M059J (cell line): ENCODE results near the gene FLVCR2. TPM values are rescaled to one million over a fixed set of nuclear protein-coding genes. Genes with fewer than 3 reads are reported as not detected.
"Not testable (repeated sequence)": the region's sequence is repeated elsewhere in the genome, so short reads cannot be mapped to it uniquely, and the experiment has no call there.

Experiments used
- DNase-seq: peaks from one replicate; pipeline ENCODE4 v3.0.0-alpha.2; 2012; ENCODE audit warnings: low read depth
- total RNA-seq: library from RNA; depleted of rRNA; stranded (reverse); fragments of >200 nt; shearing (Covaris generic); gene quantifications from 2 replicates; pipeline ENCODE4 v1.2.3, GENCODE V29; 2014; rRNA removed

FLVCR2 gene
- total RNA-seq, 1 experiment from 2014 or later = 0.22 TPM

DNA sequence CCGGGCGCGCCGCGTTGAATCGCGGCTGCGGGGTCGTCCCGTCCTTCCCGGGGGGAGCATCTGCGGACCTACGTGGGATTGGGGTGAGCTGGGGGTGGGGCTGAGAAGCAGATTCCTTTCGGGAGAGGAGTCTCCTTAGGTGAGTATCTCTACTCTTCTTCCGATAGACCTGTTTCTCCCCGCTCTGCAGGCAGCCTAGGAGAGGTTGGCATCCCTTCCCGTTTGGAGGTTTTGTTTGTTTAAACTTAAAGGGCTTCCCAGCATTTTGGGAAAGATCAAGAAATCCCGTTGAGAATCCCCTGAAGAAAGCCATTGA is 83.0 kb downstream of the FLVCR2 start:
- no peak for DNase-seq

DNA sequence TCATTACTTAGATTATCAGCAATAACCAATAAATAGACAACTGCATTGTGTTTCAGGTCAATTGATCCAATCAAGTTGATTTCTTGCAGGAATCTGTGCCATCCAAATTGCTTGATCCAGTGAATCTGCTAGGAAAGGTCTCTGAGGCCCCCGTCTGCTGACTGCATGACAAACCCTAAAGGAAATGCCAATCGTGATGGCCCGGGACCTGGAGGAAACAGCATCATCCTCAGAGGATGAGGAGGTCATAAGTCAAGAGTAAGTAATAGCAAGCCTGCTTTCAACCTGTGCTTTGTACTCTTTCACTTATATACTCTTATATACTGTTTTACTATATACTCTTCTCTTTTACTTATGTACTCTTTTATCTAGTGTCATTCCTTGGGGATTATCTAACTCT is 84.5 kb downstream of the FLVCR2 start:
- peak; percentile 7 for DNase-seq

DNA sequence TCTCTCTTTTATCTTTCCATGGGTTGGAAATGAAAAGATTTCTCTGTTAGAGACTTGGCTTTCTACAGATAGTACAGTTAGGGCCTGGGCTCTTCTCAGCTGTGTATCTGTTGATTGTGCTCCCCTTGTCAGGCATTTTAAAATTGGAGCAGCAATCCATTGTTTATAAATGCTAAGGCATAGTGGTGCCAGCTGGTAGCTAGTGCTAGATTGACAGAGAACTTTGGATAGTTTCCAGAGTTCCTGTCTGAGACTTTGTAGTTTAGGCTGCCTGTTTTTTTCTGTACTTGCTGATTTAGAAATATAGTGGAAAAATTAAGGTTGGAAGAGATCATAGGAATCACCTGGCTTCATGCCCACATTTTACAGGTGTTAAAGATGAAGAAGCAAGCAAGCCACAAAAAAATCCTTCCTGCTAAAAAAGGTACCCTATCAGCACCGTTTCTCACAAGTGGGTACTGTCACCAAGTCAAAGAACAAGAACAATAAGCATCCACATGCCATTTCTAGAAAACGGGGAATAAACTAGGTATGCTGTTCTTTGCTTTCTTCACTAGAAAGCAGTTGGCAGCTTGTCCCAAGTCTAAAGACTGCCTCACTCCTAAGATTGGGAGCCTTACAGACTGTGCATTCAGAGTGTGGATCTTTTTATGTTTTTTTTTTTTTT is 88.8 kb downstream of the FLVCR2 start:
- DNase-seq = peak; percentile 5

DNA sequence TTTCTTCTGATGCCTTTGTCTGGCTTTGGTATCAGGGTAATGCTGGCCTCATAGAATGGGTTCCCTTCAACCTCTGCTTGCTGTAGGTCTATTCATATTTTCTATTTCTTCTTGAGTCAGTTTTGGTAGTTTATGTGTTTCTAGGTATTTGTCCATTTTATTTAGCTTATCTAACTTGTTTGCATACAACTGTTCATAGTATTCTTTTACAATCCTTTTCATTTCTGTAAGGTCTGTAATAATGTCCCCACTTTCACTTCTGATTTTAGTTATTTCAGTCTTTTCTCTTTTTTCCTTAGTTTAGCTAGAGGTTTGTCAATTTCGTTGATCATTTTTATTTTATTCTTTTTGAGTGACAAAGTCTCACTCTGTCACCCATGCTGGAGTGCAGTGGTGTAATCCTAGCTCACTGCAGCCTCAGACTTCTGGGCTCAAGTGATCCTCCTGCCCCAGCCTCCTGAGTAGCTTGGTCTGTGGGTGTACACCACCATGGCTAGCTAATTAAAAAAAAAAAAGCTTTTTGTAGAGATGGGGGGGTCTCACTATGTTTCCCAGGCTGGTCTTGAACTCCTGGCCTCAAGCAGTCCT is 94.3 kb downstream of the FLVCR2 start:
- no peak for DNase-seq

DNA sequence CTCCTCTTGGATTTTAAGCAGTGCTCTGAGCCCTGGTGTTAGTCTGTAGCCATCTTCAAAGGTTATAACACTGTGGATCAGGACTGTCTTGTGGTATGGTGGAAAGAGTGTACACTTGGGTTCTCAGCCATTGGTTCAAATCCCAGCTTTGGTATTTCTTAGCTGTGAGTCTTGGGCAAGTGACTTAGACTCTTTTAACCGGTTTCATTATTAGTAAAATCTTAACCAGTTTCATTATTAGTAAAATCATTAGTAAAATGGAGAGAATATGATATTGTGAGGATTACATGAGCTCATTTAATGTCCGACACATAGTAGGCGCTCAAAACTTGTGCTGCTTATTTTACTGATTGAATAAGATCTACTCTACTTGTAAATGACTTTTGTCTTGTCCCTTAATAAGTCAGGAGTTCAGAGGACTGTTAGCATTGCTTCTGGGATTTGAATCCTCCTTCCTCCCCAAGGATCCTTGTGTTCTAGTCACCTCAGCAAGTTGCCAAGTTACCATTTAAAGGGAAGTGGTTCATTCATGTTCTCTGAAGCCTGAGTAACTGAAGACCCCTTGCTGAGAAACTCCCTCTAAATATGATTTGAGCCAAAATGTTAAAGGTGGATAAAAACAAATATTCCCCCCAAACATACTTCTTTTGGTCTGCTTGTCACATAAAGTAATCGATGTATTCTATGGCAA is 95.1 kb downstream of the FLVCR2 start:
- no peak for DNase-seq

DNA sequence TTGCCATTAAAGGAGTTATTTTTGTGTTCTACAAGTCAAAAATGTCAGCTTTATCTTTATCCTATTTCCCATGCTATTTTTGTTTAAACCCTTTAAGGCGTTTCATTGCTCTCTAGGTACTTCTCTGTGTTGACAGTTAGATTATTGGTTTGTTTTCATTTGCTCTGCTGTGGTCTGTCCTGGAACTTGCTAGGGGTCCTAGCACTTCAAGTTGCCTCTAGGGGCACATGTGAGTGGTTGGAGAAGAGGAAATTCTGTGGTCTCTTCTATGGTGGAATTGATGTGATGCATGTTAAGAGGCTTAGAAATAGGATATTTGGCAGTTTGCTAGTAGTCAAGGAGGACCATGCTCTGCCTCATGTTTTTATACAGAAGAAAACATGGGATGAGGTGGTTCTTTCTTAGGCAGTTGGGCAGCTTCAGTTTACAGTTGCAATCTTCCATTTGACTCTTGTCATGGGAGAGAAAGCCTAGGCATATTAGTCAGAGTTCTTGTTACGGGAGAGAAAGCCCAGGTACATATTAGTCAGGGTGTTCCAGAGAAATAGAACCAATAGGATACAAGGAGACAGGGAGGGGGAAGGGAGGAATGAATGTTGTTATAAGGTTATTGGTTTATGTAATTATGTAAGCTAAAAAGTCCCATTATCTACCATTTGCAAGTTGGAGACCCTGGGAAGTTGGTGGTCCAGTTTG is 97.0 kb downstream of the FLVCR2 start:
- DNase-seq = no peak

DNA sequence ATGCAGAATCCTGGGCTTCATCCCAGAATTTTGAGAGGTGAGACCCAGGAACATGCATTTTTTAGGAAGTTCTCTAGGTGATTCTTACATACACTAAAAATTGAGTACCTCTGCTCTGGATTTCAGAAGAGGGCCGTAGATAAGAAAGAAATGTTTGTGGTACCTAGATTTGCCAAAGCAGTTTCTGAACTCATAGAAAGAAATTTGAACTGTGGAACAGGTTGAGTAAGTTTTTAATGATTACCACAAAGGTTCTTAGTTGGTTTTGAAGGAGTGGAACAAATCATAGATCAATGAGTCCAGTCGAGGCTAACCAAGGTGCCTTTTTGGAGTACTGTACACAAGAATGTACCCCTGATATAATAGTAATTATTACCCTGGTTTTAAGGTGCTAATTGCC is 107.5 kb downstream of the FLVCR2 start:
- DNase-seq = no peak

DNA sequence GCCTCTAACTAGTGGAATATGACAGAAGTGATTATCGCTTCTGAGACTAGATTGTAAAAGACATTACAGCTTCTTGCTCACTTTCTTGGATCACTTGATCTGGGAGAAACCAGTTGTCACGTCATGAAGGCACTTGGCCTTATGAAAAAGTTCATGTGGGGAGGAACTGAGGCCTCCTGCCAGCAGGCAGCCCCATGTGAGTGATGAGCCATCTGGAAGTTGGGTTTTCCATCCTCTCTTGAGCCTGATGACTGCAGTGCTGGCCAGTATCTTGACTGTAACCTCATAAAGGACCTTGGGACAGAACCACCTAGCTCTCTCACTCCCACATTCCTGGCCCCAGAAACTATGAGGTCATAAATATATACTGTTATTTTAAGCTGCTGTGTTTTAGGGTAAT is 110.6 kb downstream of the FLVCR2 start:
- no peak for DNase-seq

DNA sequence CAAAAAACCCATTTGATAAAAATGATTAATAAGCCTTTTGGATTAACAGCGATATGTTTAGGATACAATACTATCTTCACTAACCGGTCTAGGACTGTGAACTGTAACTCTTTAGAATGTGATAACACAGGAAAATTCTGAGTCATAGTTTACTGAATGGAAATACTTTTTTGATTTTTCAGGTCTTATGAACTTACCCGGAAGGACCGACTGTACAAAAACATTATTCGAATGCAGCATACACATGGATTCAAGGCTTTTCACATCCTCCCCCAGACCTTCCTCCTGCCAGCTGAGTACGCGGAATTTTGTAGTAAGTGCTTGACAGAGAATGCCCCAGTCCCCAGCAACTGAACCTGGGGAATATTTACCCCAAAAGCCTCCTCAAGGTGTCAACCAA is 111.6 kb downstream of the FLVCR2 start:
- no peak for DNase-seq

DNA sequence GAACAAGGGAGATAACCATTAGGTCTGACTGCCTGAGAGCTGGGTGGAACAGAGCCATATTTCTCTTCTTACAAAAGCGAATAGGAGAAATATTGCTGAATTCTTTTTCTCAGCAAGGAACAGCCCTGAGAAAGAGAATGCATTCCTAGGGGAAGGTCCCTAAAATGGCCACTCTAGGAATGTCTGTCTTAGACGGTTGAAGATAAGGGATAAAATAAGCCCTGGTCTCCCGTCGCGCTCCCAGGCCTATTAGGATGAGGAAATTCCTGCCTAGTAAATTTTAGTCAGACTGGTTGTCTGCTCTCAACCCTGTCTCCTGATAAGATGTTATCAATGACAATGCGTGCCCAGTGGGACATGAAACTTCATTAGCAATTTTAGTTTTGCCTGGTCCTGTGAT is 116.6 kb downstream of the FLVCR2 start:
- not testable (repeated sequence) for DNase-seq

DNA sequence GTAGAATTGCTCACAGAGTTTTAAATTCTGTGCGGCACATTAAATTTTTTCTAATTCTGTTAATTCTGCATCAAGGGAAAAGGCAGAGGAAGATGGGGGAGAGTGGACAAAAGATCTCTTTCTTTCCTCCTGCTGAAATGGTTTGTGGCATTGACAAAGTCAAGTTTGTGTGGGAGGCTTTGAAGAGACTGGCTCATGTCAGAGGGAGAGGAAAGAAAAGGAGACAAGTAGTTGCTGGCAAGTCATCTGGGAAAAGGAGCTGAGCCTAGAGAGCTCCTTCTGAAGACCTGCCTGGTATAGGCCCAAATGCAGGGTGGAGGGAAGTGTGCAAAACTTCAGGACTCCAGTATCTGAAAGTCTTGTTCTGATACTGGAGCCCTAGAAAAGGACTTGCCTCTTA is 119.0 kb downstream of the FLVCR2 start:
- DNase-seq = no peak

Other genes starting within 250 kb of the FLVCR2 start
- 21.9 and 32.4 TPM in 2 replicates for gene JDP2, start 150.6 kb upstream of the FLVCR2 start, total RNA-seq
- 1.9 TPM in 1 of 2 replicates, not detected in the other for gene BATF, start 56.2 kb upstream of the FLVCR2 start, total RNA-seq
- gene ERG28, start 82.3 kb downstream of the FLVCR2 start, total RNA-seq = 22.7 and 37.5 TPM in 2 replicates
- gene TTLL5, start 82.6 kb downstream of the FLVCR2 start, total RNA-seq = 31.0 and 42.8 TPM in 2 replicates